ENCODE data around the gene TRAF3IP3. TPM values are rescaled to one million over a fixed set of nuclear protein-coding genes. Genes with fewer than 3 reads are reported as not detected.

The TRAF3IP3 gene
- total and polyA plus RNA-seq, 2 donors (not counting 3 experiments of a cell fraction or from before 2014, with no cell fraction given) = not detected

DNA sequence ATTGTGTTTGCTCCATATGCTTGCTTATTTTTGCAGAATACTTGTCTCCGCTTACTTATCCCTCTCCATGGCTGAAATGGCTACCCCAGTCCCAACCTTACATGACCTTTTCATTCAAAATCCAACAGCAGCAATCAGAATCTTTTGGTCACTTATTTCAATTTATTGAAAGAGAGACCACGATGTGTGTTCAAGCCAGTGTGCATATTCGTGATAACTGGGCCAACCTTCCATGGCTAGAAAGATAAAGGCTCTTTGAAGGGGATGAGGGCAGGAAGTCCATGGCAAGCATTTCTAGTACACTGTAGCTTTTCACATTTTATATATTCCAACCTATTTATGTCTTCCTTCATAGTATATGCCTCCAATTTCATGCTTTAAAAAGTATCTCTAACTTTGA is 28.1 kb upstream of the TRAF3IP3 start:
- dilution Hi-C loops (cut with MboI; ENCODE audit: extremely low pct_ligation_motif_present, low sequenced_read_pairs) = no loop called here
- DNase-seq (ENCODE audit: low read depth, low spot score) (no peak), FAIRE-seq (no peak)
- TF ChIP-seq JUN (IDR thresholded peaks at IDR 0.05; ENCODE audit: borderline replicate concordance, insufficient read depth, insufficient read length, low read depth) = no peak
- TF ChIP-seq FOS (IDR thresholded peaks at IDR 0.05; ENCODE audit: borderline replicate concordance, insufficient read depth, low read length) = no peak
- no peak for TF ChIP-seq POLR2A (IDR thresholded peaks at IDR 0.05; ENCODE audit: low read depth, low read length)
- TF ChIP-seq, protein P1, sequence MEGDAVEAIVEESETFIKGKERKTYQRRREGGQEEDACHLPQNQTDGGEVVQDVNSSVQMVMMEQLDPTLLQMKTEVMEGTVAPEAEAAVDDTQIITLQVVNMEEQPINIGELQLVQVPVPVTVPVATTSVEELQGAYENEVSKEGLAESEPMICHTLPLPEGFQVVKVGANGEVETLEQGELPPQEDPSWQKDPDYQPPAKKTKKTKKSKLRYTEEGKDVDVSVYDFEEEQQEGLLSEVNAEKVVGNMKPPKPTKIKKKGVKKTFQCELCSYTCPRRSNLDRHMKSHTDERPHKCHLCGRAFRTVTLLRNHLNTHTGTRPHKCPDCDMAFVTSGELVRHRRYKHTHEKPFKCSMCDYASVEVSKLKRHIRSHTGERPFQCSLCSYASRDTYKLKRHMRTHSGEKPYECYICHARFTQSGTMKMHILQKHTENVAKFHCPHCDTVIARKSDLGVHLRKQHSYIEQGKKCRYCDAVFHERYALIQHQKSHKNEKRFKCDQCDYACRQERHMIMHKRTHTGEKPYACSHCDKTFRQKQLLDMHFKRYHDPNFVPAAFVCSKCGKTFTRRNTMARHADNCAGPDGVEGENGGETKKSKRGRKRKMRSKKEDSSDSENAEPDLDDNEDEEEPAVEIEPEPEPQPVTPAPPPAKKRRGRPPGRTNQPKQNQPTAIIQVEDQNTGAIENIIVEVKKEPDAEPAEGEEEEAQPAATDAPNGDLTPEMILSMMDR (IDR thresholded peaks at IDR 0.05; ENCODE audit: extremely low read depth in 1 of 2, insufficient read depth in 1 of 2, low read depth in 1 of 2, low read length in 2 of 2) = no peak
- no peak for TF ChIP-seq GATA2 (IDR thresholded peaks at IDR 0.05; ENCODE audit: insufficient read depth, insufficient read length, low read depth, low read length)
- TF ChIP-seq, protein P2, sequence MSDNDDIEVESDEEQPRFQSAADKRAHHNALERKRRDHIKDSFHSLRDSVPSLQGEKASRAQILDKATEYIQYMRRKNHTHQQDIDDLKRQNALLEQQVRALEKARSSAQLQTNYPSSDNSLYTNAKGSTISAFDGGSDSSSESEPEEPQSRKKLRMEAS (IDR thresholded peaks at IDR 0.05; ENCODE audit: insufficient read depth, insufficient read length) = no peak
- TF ChIP-seq EZH2 (IDR thresholded peaks at IDR 0.05; ENCODE audit: borderline replicate concordance, low read depth, low read length, severe bottlenecking) = no peak
- no peak for TF ChIP-seq POLR2AphosphoS5 (IDR thresholded peaks at IDR 0.05; ENCODE audit: insufficient read depth, low read depth, low read length)
- no peak for TF ChIP-seq MYC (IDR thresholded peaks at IDR 0.05; ENCODE audit: low read depth, low read length)
- Histone ChIP-seq H3K9ac (replicated peaks; ENCODE audit: extremely low read depth, insufficient read depth, low read length) (no peak overlapping the region), H3K4me3 (replicated peaks in 1 of 3; ENCODE audit: insufficient read depth in 1 of 3, low read depth in 1 of 3, low read length in 3 of 3) (no peak overlapping the region), H2AFZ (ENCODE audit: low read depth, low read length) (no peak overlapping the region), H3K79me2 (ENCODE audit: control insufficient read depth, insufficient read depth, low read length) (no peaks in the 10 kb centered on the region), H3K4me1 (ENCODE audit: control insufficient read depth, extremely low read depth, insufficient read depth, low read length) (no peaks in the 10 kb centered on the region), H3K36me3 (ENCODE audit: control insufficient read depth in 2 of 2, extremely low read depth in 1 of 2, insufficient read depth in 2 of 2, low read length in 2 of 2) (no peaks in the 10 kb centered on the region), H4K20me1 (replicated peaks; ENCODE audit: control insufficient read depth, extremely low read depth, insufficient read depth, low read length) (no peaks in the 10 kb centered on the region), H3K9me3 (replicated peaks; ENCODE audit: control insufficient read depth, insufficient read depth, low read length) (no peaks in the 10 kb centered on the region), H3K9me1 (replicated peaks; ENCODE audit: control insufficient read depth, extremely low read depth, insufficient read depth, low read length) (no peaks in the 10 kb centered on the region), H3K27ac (ENCODE audit: insufficient read depth, low read depth, low read length) (no peak overlapping the region), H3K4me2 (ENCODE audit: insufficient read depth, low read length) (no peak overlapping the region), H3K27me3 (ENCODE audit: control insufficient read depth in 2 of 2, insufficient read depth in 2 of 2, low read length in 2 of 2) (peaks cover 0 to 10% of the 10 kb centered on the region in 2 experiments)
- CTCF ChIA-PET = interaction anchor here (0.6 to 2.8 kb wide), 4 partner anchors 9 to 161 kb away, joined by 3 to 12 read pairs (median 4); no protein-coding TSS in a partner anchor
- intact Hi-C loops (cut with micrococcal nuclease) = no loop called here
- BruUV-seq (replicated peaks) = no TSS peak
- POLR2A ChIA-PET = no interaction called here
